Measurements from ENCODE around the gene INPP5E.

The INPP5E gene

GRCh38 chr9:136434580-136435169 is 5.0 kb downstream of the INPP5E start:
- TF ChIP-seq, protein P1, sequence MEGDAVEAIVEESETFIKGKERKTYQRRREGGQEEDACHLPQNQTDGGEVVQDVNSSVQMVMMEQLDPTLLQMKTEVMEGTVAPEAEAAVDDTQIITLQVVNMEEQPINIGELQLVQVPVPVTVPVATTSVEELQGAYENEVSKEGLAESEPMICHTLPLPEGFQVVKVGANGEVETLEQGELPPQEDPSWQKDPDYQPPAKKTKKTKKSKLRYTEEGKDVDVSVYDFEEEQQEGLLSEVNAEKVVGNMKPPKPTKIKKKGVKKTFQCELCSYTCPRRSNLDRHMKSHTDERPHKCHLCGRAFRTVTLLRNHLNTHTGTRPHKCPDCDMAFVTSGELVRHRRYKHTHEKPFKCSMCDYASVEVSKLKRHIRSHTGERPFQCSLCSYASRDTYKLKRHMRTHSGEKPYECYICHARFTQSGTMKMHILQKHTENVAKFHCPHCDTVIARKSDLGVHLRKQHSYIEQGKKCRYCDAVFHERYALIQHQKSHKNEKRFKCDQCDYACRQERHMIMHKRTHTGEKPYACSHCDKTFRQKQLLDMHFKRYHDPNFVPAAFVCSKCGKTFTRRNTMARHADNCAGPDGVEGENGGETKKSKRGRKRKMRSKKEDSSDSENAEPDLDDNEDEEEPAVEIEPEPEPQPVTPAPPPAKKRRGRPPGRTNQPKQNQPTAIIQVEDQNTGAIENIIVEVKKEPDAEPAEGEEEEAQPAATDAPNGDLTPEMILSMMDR (IDR thresholded peaks at IDR 0.05): no peak
- DNase-seq: no peak
- peaks cover 8 to 63% (median 30%) of the 10 kb centered on the region in 3 donors for H3K36me3 ChIP-seq

DNA sequence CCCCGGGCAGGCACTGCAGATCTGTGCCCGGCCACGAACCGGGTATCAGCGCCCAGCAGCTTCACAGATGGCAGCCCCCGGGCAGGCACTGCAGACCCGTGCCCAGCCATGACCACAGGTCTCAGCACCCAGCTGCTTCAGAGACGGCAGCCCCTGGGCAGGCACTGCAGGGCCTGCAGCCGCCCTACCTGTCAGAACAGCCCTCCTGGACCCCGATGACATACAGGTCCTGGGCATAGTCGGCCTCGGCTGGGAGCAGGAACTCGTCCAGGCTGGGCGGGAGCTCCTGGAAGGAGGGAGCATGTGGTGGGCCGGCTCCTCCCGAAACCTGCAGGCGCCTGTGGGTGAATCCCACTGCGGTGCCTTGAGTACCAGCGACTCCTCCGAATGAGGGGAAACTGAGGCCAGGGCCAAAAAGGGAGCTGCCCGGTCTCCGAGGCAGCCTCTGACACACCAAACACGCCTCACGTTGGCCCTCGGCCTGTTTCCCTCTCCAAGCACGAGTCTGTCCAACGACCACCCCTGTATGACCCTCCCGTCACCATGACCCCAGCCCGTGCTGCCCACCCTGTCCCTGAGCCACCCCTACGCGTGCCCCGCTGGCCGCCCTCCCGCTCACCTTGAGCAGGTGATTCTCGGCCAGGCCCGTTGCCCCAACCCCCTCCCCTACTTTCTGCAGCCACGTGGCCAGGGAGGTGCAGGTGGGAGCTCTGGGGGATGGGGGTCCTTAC is 5.6 kb downstream of the INPP5E start:
- intact Hi-C loops (cut with DNase I; ENCODE audit: low total_unique reads): no loop called here
- no peaks in the 10 kb centered on the region for H3K9me3 ChIP-seq
- no peak overlapping the region for H3K27ac ChIP-seq
- peaks cover 0 to 29% (median 24%) of the 10 kb centered on the region in 4 donors for H3K4me1 ChIP-seq
- no peak for DNase-seq
- TF ChIP-seq, protein P1 (IDR thresholded peaks at IDR 0.05): no peak
- H3K4me3 ChIP-seq: no peak overlapping the region
- H3K27me3 ChIP-seq: no peaks in the 10 kb centered on the region
- H3K36me3 ChIP-seq: peaks cover 8 to 70% (median 35%) of the 10 kb centered on the region in 3 donors

More at GRCh38 chr9:136434580-136435169, 5.0 kb downstream of the INPP5E start:
- H3K27me3 ChIP-seq: no peaks in the 10 kb centered on the region
- no peak overlapping the region for H3K27ac ChIP-seq
- peaks cover 0 to 30% (median 24%) of the 10 kb centered on the region in 4 donors for H3K4me1 ChIP-seq
- H3K4me3 ChIP-seq: no peak overlapping the region
- intact Hi-C loops (cut with DNase I; ENCODE audit: low total_unique reads): no loop called here
- no peaks in the 10 kb centered on the region for H3K9me3 ChIP-seq

DNA sequence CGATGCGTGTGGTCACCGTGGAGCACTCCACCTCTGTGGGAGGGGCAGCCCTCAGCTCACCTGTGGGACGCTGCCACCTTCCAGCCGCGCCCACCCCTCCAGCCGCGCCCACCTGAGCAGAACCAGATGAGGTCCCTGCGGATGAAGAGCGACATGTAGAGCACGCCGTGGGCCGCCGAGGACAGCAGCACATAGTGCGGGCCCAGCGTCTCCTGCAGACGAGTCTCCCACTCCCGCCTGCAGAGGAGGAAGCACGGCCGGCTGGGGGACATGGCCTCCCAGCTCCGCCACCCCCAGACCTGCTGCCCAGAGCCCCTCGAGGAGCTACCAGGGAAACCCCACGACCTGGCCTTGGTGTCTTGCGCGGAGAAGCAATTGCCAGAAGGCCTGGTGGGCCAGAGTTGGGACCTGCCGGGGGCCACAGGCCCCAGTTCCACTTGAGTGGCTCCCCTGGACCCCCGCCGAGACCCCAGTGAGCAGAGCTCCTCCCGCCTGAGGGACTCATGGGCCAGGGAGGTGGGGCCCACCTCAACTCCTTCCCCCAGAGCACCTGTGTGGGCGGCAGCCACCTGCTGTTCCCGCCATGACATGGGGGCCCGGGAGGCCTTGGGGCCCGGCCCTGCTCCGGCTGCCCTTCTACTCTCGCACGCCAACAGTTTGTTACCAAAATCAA is 6.5 kb downstream of the INPP5E start:
- no peak for DNase-seq
- H3K27ac ChIP-seq: no peak overlapping the region
- H3K27me3 ChIP-seq: no peaks in the 10 kb centered on the region
- TF ChIP-seq, protein P1 (IDR thresholded peaks at IDR 0.05): no peak
- H3K36me3 ChIP-seq: peaks cover 11 to 74% (median 39%) of the 10 kb centered on the region in 3 donors
- intact Hi-C loops (cut with DNase I; ENCODE audit: low total_unique reads): no loop called here
- H3K4me1 ChIP-seq: peaks cover 0 to 20% (median 18%) of the 10 kb centered on the region in 4 donors
- no peak overlapping the region for H3K4me3 ChIP-seq
- no peaks in the 10 kb centered on the region for H3K9me3 ChIP-seq

DNA sequence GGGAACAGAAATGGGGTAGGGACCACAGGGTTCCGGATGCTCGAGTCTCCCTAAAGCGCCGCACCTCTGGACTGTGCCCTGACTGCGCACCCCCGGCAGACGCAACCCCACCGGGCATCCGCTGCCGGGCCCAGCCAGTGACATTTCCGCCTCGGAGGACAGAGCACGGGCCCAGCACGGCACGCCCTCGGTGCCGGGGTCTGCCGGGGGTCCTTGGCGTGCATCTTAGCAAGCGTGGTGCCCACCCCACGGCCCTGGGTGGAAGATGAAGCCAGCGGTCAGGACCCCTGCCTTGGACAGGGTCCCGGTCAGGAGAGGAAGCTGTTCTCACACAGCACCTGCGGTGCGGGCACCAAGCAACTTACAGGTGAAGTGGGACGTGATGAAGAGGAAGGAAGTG is 7.1 kb downstream of the INPP5E start:
- intact Hi-C loops (cut with DNase I; ENCODE audit: low total_unique reads): no loop called here
- Histone ChIP-seq H3K4me3 (no peak overlapping the region), H3K9me3 (no peaks in the 10 kb centered on the region), H3K27me3 (no peaks in the 10 kb centered on the region), H3K27ac (no peak overlapping the region), H3K36me3 (peaks cover 13 to 77% (median 39%) of the 10 kb centered on the region in 3 donors), H3K4me1 (peaks cover 0 to 14% (median 12%) of the 10 kb centered on the region in 4 donors)
- no peak for DNase-seq
- TF ChIP-seq, protein P1 (IDR thresholded peaks at IDR 0.05): no peak

GRCh38 chr9:136431782-136432350 is 7.8 kb downstream of the INPP5E start:
- Histone ChIP-seq H3K36me3 (peaks cover 13 to 76% (median 42%) of the 10 kb centered on the region in 3 donors), H3K9me3 (no peaks in the 10 kb centered on the region), H3K27ac (no peak overlapping the region), H3K27me3 (no peaks in the 10 kb centered on the region), H3K4me1 (peaks cover 0 to 7% (median 5%) of the 10 kb centered on the region in 4 donors), H3K4me3 (no peak overlapping the region)
- intact Hi-C loops (cut with DNase I; ENCODE audit: low total_unique reads): no loop called here
- TF ChIP-seq, protein P1 (IDR thresholded peaks at IDR 0.05): no peak
- DNase-seq: no peak
